Natural killer cell (primary cell): ENCODE data around the gene RIPOR2. TPM values are rescaled to one million over a fixed set of nuclear protein-coding genes. Genes with fewer than 3 reads are reported as not detected.
"Not testable (repeated sequence)": the region's sequence is repeated elsewhere in the genome, so short reads cannot be mapped to it uniquely, and the experiment has no call there.

Experiments
- ATAC-seq, 3 donors: fragments of 150-1000 bp in 2 of 3; fragments of 200-7000 bp in 1 of 3; cut with Tn5 transposase; 1 replicate in 1 of 3; 2 replicates in 2 of 3; pipeline ENCODE4 v1.10.0; 2021; ENCODE audit warnings: mild to moderate bottlenecking in 2 of 3, moderate library complexity in 2 of 3
- DNase-seq, 2 donors: peaks; one replicate each; pipeline versions ENCODE4 v3.0.0 to v3.0.0-alpha.2; 2013 to 2021; ENCODE audit warnings: mixed read lengths in 1 of 2
- H3K27ac ChIP-seq: one replicate; pipeline ENCODE4 v1.5.1; 2013; ENCODE audit warnings: mild to moderate bottlenecking, low read length
- H3K27me3 ChIP-seq: one replicate; pipeline ENCODE4 v1.6.1; 2013; ENCODE audit warnings: low read length; ENCODE audit not compliant: control insufficient read depth, insufficient read depth
- H3K36me3 ChIP-seq: one replicate; pipeline ENCODE4 v1.6.1; 2013; ENCODE audit warnings: low read length; ENCODE audit not compliant: control insufficient read depth, insufficient read depth
- H3K4me1 ChIP-seq: one replicate; pipeline ENCODE4 v1.6.1; 2013; ENCODE audit warnings: low read length; ENCODE audit not compliant: control insufficient read depth, insufficient read depth
- H3K4me3 ChIP-seq: one replicate; pipeline ENCODE4 v1.5.1; 2013; ENCODE audit warnings: low read length
- H3K9me3 ChIP-seq: one replicate; pipeline ENCODE4 v1.6.1; 2013; ENCODE audit warnings: low read length; ENCODE audit not compliant: control insufficient read depth, insufficient read depth
- H3K27ac Mint-ChIP-seq, 2 donors: one replicate each; pipeline ENCODE4 v1.8.0; 2022; ENCODE audit warnings: mild to moderate bottlenecking in 2 of 2, mixed read lengths in 2 of 2, moderate library complexity in 1 of 2
- H3K27me3 Mint-ChIP-seq, 2 donors: one replicate each; pipeline ENCODE4 v1.8.0; 2022; ENCODE audit warnings: low read depth in 2 of 2, mixed read lengths in 2 of 2
- H3K36me3 Mint-ChIP-seq: one replicate; pipeline ENCODE4 v1.8.0; 2022; ENCODE audit warnings: mixed read lengths
- H3K4me1 Mint-ChIP-seq, 2 donors: one replicate each; pipeline ENCODE4 v1.8.0; 2022; ENCODE audit warnings: mixed read lengths in 2 of 2
- H3K4me3 Mint-ChIP-seq: one replicate; pipeline ENCODE4 v1.8.0; 2022; ENCODE audit warnings: mild to moderate bottlenecking, moderate library complexity, mixed read lengths
- H3K9me3 Mint-ChIP-seq, 2 donors: one replicate each; pipeline ENCODE4 v1.8.0; 2022; ENCODE audit warnings: mixed read lengths in 2 of 2
- WGBS: methylation state at CpG from one replicate; pipeline ENCODE4 v1.1.7; 2013; ENCODE audit warnings: missing lambda C conversion rate; ENCODE audit not compliant: insufficient coverage; 5-methylcytosine and 5-hydroxymethylcytosine counted together
- intact Hi-C: fragments of 100-400 bp; cut with micrococcal nuclease; formaldehyde crosslinking; loops from one replicate; pipeline ENCODE4 v1.14.2; 2022
- total RNA-seq, 4 donors: library from RNA; stranded (reverse); fragments of 120-200 nt in 1 of 4; gene quantifications; one replicate each; pipeline versions ENCODE4 v1.2.3 to v1.2.4, GENCODE V29; 2013 to 2022
- TF ChIP-seq, protein P1 (sequence below): fragments of 200-600 bp; IDR thresholded peaks from one replicate; pipeline ENCODE4 v1.8.0; 2022; ENCODE audit warnings: antibody characterized with exemption

RIPOR2 gene
- total RNA-seq, 3 donors from 2014 or later (not counting 1 experiment from before 2014, with no cell fraction given), result 234 to 312 (median 299) TPM

DNA sequence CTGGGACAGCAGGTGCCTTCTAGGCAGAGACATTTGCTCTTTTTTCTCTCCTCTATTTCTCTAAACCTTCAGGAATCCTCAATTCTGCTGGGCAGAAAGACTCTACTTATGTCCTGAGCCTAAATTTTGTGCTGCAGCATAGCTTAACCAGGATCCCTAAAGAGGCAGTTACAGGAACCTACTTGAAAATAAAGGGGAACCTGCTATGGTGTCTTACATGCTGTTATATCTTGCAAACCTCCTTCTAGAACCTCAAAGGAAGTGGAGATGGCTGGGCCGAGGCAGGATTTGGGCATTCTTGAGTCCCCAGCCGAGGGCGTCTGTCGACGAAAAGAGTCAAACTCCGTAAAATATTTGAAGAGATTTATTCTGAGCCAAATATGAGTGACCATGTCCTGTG lies 178.1 kb downstream of the RIPOR2 start:
- ATAC-seq (no peak), DNase-seq (no peak)
- H3K4me1 Mint-ChIP-seq, result no peaks in the 10 kb centered on the region
- peak overlapping the region in 1 of 2 donors; percentile 7 for H3K27ac Mint-ChIP-seq
- Histone ChIP-seq H3K36me3 (no peaks in the 10 kb centered on the region), H3K27me3 (no peaks in the 10 kb centered on the region), H3K4me3 (no peak overlapping the region), H3K4me1 (no peaks in the 10 kb centered on the region), H3K9me3 (no peaks in the 10 kb centered on the region), H3K27ac (no peak overlapping the region)
- H3K4me3 Mint-ChIP-seq, result no peak overlapping the region
- intact Hi-C loops, result no loop called here
- no peaks in the 10 kb centered on the region for H3K36me3 Mint-ChIP-seq
- H3K9me3 Mint-ChIP-seq, result no peaks in the 10 kb centered on the region
- peaks cover 0 to 12% of the 10 kb centered on the region in 2 donors for H3K27me3 Mint-ChIP-seq
- TF ChIP-seq, protein P1, sequence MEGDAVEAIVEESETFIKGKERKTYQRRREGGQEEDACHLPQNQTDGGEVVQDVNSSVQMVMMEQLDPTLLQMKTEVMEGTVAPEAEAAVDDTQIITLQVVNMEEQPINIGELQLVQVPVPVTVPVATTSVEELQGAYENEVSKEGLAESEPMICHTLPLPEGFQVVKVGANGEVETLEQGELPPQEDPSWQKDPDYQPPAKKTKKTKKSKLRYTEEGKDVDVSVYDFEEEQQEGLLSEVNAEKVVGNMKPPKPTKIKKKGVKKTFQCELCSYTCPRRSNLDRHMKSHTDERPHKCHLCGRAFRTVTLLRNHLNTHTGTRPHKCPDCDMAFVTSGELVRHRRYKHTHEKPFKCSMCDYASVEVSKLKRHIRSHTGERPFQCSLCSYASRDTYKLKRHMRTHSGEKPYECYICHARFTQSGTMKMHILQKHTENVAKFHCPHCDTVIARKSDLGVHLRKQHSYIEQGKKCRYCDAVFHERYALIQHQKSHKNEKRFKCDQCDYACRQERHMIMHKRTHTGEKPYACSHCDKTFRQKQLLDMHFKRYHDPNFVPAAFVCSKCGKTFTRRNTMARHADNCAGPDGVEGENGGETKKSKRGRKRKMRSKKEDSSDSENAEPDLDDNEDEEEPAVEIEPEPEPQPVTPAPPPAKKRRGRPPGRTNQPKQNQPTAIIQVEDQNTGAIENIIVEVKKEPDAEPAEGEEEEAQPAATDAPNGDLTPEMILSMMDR, result no peak
- 71% methylated on average over 6 of the region's 6 CpGs for WGBS

- Mint-ChIP-seq H3K36me3 (no peaks in the 10 kb centered on the region), H3K27me3 (peaks cover 5 to 22% of the 10 kb centered on the region in 2 donors), H3K27ac (no peak overlapping the region), H3K9me3 (no peaks in the 10 kb centered on the region), H3K4me3 (no peak overlapping the region), H3K4me1 (no peaks in the 10 kb centered on the region)
- no peak for DNase-seq
- ATAC-seq, result no peak
- H3K27ac ChIP-seq, result no peak overlapping the region
- no peaks in the 10 kb centered on the region for H3K36me3 ChIP-seq
- no peak overlapping the region for H3K4me3 ChIP-seq
- no peaks in the 10 kb centered on the region for H3K27me3 ChIP-seq
- TF ChIP-seq, protein P1, result no peak
- intact Hi-C loops, result no loop called here
- H3K9me3 ChIP-seq, result no peaks in the 10 kb centered on the region
- H3K4me1 ChIP-seq, result no peaks in the 10 kb centered on the region
Observed at GRCh38 chr6:24755279-24755678, 180.5 kb downstream of the RIPOR2 start.

DNA sequence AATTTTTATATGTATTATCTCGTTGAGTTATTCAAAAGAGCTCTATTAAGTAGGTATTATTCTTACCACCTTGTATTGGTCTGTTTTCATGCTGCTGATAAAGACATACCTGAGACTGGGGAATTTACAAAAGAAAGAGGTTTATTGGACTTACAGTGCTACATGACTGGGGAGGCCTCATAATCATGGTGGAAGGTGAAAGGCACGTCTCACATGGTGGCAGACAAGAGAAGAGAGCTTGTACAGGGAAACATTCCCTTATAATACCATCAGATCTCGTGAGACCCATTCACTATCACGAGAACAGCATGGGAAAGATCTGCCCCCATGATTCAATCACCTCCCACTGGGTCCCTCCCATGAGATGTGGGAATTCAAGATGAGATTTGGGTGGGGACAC lies 181.4 kb downstream of the RIPOR2 start:
- DNase-seq, H3K27ac Mint-ChIP-seq, H3K36me3 ChIP-seq, H3K4me3 Mint-ChIP-seq, H3K36me3 Mint-ChIP-seq, H3K27me3 ChIP-seq, H3K4me3 ChIP-seq, H3K4me1 ChIP-seq, intact Hi-C loops, H3K4me1 Mint-ChIP-seq, H3K27ac ChIP-seq, H3K9me3 Mint-ChIP-seq, ATAC-seq, H3K9me3 ChIP-seq: not testable (repeated sequence)
- 100% methylated on average over 1 of the region's 4 CpGs for WGBS
- H3K27me3 Mint-ChIP-seq, result peaks cover 5 to 24% of the 10 kb centered on the region in 2 donors

Other genes with a start within 250 kb of the RIPOR2 start
- 100 to 1,000 TPM; 129 to 163 (median 130) TPM for gene C6orf62, start 216.8 kb downstream of the RIPOR2 start, total RNA-seq
- gene GMNN, start 161.0 kb downstream of the RIPOR2 start, total RNA-seq, result 10 to 100 TPM; 11.0 to 23.7 (median 17.8) TPM
- gene ARMH2, start 137.0 kb downstream of the RIPOR2 start, total RNA-seq, result 1 to 10 TPM in 2 of 3 donors, under 1 TPM in 1; 0.68 to 3.0 (median 1.2) TPM